Muscle of arm (tissue), 14 donors: ENCODE results near the gene FCHSD1. TPM values are rescaled to one million over a fixed set of nuclear protein-coding genes. Genes with fewer than 3 reads are reported as not detected.

ENCODE experiments used
- DNase-seq: peaks from one replicate; pipeline ENCODE4 v3.0.0-alpha.2; 2013
- long read RNA-seq, 11 donors: transcript quantifications; one replicate each; lab custom pipeline, GENCODE V29; 2026
- polyA plus RNA-seq, 12 donors: library from polyadenylated mRNA; unstranded; fragments of 120-200 nt; gene quantifications; one replicate each; pipeline ENCODE4 v1.2.1, GENCODE V29; 2013; ENCODE audit not compliant: insufficient read length in 12 of 12

The FCHSD1 gene
- polyA plus RNA-seq, result 10 to 100 TPM in 3 of 12 donors, 1 to 10 TPM in 8, not detected in 1; 4.3 to 32.7 (median 7.8) TPM
- long read RNA-seq, donor 1, result 0 reads
- long read RNA-seq, donor 2, result 0 reads
- long read RNA-seq, donor 3, partial matches to known transcripts, result 0 of 2 reads
- long read RNA-seq, donor 3, other reads (novel, unspliced or antisense), result 0 of 2 reads
- long read RNA-seq, donor 4, partial matches to known transcripts, result 0 of 1 reads
- long read RNA-seq, donor 4, other reads (novel, unspliced or antisense), result 0 of 1 reads
- long read RNA-seq, donor 5, result 0 reads
- long read RNA-seq, donor 6, result 0 reads
- long read RNA-seq, donor 7, result 0 reads
- long read RNA-seq, donor 8, result 0 reads
- long read RNA-seq, donor 9, result 0 reads
- long read RNA-seq, donor 10, result 0 reads
- long read RNA-seq, donor 11, result 0 reads

GRCh38 chr5:141650851-141651727 lies at the start of gene FCHSD1:
Gene FCHSD1 (minus strand): TSS chr5:141651418. CDS start chr5:141651368, 50 bp downstream.
- peak; percentile 80 for DNase-seq

DNA sequence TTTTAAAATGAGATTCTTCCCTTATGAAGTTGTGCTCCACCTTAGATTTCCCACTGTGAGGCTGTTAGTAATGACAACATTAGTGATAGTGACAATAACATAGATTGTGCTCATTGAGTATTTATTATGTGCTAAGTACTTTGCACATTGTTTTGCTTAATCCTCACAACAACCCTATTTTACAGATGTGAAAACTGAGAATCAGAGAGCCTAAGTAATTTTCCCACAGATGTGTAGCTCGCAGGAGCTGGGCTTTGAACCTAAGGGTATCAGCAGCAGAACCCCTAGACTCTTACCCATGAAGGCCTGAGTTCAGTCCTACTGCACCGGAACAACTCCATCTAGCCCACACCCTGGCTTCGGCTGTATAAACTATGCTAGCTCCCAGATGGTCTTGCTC lies 46.4 kb upstream of the FCHSD1 start:
- DNase-seq, result no peak

GRCh38 chr5:141696431-141696830 lies 45.2 kb upstream of the FCHSD1 start:
- DNase-seq, result no peak

GRCh38 chr5:141695627-141696215 lies 44.5 kb upstream of the FCHSD1 start:
- no peak for DNase-seq

- DNase-seq, result no peak
These were observed 43.3 kb upstream of the FCHSD1 start for GRCh38 chr5:141694479-141694878.

DNA sequence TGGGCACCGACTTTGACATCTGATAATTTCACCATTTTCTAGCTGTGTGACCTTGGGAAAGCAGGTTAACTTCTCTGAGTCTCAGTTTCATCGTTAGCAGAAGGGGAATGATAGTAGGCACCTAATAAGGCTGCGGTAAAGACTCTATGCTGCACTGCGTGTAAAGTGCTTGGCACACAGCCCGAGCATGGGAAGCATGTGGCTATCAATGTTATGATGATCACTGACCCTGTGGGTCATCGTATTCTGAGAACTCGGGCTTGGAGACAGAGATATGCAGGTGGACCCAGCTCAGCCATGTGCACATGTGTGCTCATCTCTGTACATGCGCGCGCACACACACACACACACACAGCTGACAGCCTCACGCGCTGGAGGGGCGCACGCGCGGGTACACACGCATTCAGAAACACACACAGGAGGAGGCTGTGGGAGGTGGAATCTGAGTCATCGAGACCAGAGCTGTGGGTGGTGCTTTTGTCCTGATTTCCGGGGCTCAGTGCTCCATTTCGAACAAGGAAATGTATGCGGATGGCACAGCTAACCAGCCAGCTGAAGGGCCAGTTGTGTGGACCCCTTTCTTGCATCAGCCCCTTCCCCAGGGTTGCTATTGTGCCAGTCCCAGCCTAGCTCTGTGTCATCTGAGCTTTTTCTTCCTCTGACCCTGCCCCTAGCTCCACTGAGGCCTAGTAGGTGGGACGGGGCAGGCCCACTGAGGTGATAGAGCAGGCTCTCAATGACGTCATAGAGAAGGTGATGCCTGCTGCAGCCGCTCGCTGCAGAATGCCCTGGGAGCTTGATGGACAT lies 41.9 kb upstream of the FCHSD1 start:
- DNase-seq, result no peak

DNA sequence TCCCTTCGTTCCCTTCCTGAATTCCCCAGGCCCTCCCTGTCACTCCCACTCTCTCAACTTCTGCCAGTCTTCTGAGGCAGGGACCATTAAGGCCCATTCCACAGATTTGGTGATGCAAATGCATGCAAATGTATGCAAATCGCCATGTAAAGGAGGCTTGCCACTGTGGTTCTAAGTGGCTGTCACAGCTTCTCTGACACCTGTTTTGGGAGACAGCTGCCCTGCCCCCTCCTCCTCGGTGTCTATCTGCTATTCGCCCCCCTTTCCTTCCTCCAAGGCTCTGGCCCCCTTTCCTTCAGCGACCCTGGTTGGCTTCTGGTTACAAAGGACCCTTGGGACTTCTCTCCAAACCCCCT lies 41.3 kb upstream of the FCHSD1 start:
- no peak for DNase-seq

GRCh38 chr5:141691867-141692532 lies 40.8 kb upstream of the FCHSD1 start:
- DNase-seq, result peak; percentile 77

DNA sequence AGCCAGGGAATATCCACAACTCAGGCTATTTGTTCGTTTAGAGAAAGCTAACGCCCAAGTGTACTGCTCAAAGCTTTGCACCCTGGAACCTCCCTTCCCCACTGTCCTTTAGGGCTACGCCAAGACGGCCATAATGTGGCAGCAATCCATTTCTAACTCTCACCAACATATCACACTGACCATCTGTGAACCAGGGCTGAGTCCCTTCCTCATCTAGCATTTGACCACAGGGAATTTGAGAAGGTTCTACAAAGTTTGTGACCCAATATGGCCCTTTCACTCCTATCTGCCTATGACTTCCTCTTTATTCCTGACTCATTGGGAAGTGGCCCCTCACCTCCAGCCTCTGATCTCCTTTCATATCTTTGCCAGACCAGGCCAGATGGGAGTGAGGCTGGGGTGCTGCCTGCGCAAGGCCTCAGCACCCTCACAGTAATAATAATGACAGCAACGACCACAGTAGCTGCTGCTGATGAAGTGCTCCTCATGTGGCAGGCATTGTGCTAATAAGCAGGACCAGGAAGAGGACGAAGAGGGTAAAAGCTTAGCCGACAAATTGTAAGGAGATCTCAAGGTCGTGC lies 40.2 kb upstream of the FCHSD1 start:
- no peak for DNase-seq

- no peak for DNase-seq
These were observed 35.6 kb upstream of the FCHSD1 start for GRCh38 chr5:141686648-141687416.

- no peak for DNase-seq
These were observed 34.4 kb upstream of the FCHSD1 start for GRCh38 chr5:141685591-141685990.

DNA sequence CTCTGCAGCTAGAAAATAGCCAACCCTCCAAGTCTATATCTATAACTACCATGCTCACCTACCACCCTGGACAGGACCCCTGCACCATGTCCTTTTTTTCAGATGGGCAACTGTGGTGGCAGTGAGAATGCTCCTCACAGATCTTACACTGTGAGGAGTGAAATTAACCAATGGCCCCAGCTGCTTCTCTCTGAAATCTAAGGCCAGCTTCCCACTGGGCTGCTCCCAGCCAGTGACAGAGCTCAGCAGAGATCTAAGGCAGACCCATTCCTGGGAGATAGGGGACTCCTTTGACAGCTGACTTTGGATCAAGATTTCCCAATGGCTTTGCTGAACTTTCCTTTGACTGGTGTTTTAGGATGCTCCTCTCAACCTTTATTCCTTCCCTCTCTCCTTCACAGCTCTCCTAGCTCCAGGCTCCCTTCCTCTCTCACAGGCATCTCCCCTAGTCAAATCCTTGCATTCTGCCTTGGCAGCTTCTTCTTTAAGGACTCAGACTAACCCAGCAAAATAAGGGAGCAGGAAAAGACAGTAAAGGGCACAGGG lies 32.5 kb upstream of the FCHSD1 start:
- no peak for DNase-seq

- peak; percentile 45 for DNase-seq
These were observed 30.8 kb upstream of the FCHSD1 start, which contains the start of gene ARAP3 for GRCh38 chr5:141681695-141682641. Gene ARAP3 (minus strand): TSS chr5:141682230. CDS start chr5:141680486, 1,744 bp downstream.

GRCh38 chr5:141681295-141681694 lies 30.1 kb upstream of the FCHSD1 start:
- no peak for DNase-seq

- peak; percentile 22 for DNase-seq
These were observed 29.6 kb upstream of the FCHSD1 start for GRCh38 chr5:141680751-141681201.

DNA sequence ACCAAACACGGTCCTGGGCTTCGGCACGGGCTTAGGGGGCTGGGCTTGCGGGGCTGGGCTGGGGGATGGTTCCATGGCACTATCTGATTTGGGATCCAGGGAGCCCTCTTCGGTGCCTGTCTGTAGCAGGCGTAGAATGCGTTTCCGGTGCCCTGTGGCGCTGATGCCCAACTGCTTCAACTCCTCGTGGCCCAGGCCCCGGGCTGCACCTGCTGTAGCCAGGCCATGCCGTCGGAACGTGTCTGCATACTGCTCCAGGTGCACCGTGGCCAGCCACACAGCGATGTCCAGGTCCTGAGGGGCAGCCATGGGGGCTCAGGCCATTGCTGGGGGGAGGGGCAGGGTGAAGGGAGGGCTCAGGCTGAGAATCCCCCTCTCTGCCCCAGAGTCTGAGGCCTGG lies 29.0 kb upstream of the FCHSD1 start:
- DNase-seq, result no peak

- DNase-seq, result no peak
These were observed 26.2 kb upstream of the FCHSD1 start for GRCh38 chr5:141677415-141677814.

- no peak for DNase-seq
These were observed 24.5 kb upstream of the FCHSD1 start for GRCh38 chr5:141675672-141676071.
